K562 (cell line): ENCODE data around the gene SPATA16. TPM values are rescaled to one million over a fixed set of nuclear protein-coding genes. Genes with fewer than 3 reads are reported as not detected.
A peak's percentile ranks its signal among the peaks of the same experiment; 100 is the strongest.

Experiments used
- ATAC-seq: fragments of 200-7000 bp; cut with Tn5 transposase; 3 replicates; pipeline ENCODE4 v1.9.1; 2020; ENCODE audit warnings: moderate library complexity
- Bru-seq: library from RNA; stranded (reverse); fragments of 400-500 nt; gene quantifications from one replicate; lab custom pipeline; 2021; lab: Mats Ljungman, UMichigan
- BruChase-seq, 2 experiments: library from RNA; stranded (reverse); fragments of 400-500 nt; gene quantifications; one replicate each; lab custom pipeline; 2021; lab: Mats Ljungman, UMichigan
- BruUV-seq: library from RNA; stranded (reverse); fragments of 400-500 nt; replicated peaks from 2 replicates; lab custom pipeline; 2021; lab: Mats Ljungman, UMichigan
- CTCF ChIA-PET: fragments of 300-600 bp; formaldehyde crosslinking; extraction: SDS; loops from one replicate; lab custom pipeline; 2021; ENCODE audit warnings: low intra/inter-chr PET ratio; lab: Yijun Ruan, JAX
- POLR2A ChIA-PET: fragments of 300-600, 350-650 bp; sonication (Branson Sonifier 250); formaldehyde crosslinking; extraction: SDS; loops from one replicate; lab custom pipeline; 2021; ENCODE audit warnings: antibody characterized with exemption, inconsistent platforms; lab: Yijun Ruan, JAX
- DNase-seq, 4 experiments: peaks; one replicate each; pipeline versions ENCODE4 v3.0.0 to v3.0.0-alpha.2; 2011 to 2018; ENCODE audit warnings: low spot score in 3 of 4, mixed read lengths in 3 of 4; ENCODE audit errors: extremely low read depth in 1 of 4
- FAIRE-seq: peaks from 2 replicates; lab custom pipeline; 2011; peaks lifted over from hg19 to GRCh38; lab: Jason Lieb, UNC
- H2AFZ ChIP-seq: 2 replicates; pipeline ENCODE4 v1.6.0; 2011; ENCODE audit warnings: low read depth, low read length, control low read depth, inconsistent platforms
- H3K27ac ChIP-seq: fragments of 200-600 bp; 3 replicates; pipeline ENCODE4 v1.8.0; 2011; ENCODE audit warnings: low read depth, mild to moderate bottlenecking, control low read depth, inconsistent platforms, low read length, moderate library complexity, mixed read lengths; ENCODE audit errors: extremely low read depth
- H3K27me3 ChIP-seq, 2 experiments: fragments of 300-600 bp in 1 of 2; 2 replicates in 1 of 2; 3 replicates in 1 of 2; pipeline versions ENCODE4 v1.6.0 to v1.8.0; 2011; ENCODE audit warnings: inconsistent platforms in 2 of 2, low read length in 2 of 2, mild to moderate bottlenecking in 1 of 2, mixed read lengths in 1 of 2, moderate library complexity in 1 of 2; ENCODE audit not compliant: control insufficient read depth in 2 of 2, insufficient read depth in 2 of 2
- H3K36me3 ChIP-seq: fragments of 300-600 bp; 3 replicates; pipeline ENCODE4 v1.8.0; 2011; ENCODE audit warnings: mild to moderate bottlenecking, low read length, inconsistent platforms; ENCODE audit not compliant: control insufficient read depth, insufficient read depth
- H3K4me1 ChIP-seq, 2 experiments: fragments of 200-600 bp in 1 of 2; replicated peaks in 1 of 2; 2 replicates in 1 of 2; 3 replicates in 1 of 2; pipeline versions ENCODE4 v1.5.1 to v1.8.0; 2011; ENCODE audit warnings: inconsistent platforms in 2 of 2, low read length in 2 of 2, mild to moderate bottlenecking in 1 of 2, mixed read lengths in 1 of 2, moderate library complexity in 1 of 2; ENCODE audit not compliant: control insufficient read depth in 2 of 2, insufficient read depth in 2 of 2
- H3K4me2 ChIP-seq: 2 replicates; pipeline ENCODE4 v1.6.1; 2011; ENCODE audit warnings: low read length, control low read depth, inconsistent platforms, mixed read lengths; ENCODE audit not compliant: insufficient read depth
- H3K4me3 ChIP-seq: fragments of 200-600 bp; sonication (generic), shearing (Covaris generic); 2 replicates; pipeline ENCODE4 v1.5.1; 2016; ENCODE audit warnings: control low read depth, inconsistent platforms
- H3K79me2 ChIP-seq: fragments of 200-600 bp; 3 replicates; pipeline ENCODE4 v1.8.0; 2011; ENCODE audit warnings: low read length, inconsistent platforms; ENCODE audit not compliant: control insufficient read depth, insufficient read depth
- H3K9ac ChIP-seq, 2 experiments: 2 replicates each; pipeline versions ENCODE4 v1.6.0 to v1.6.1; 2011; ENCODE audit warnings: low read depth in 2 of 2, low read length in 2 of 2, control low read depth in 1 of 2, inconsistent platforms in 1 of 2, mild to moderate bottlenecking in 1 of 2, mixed read lengths in 1 of 2; ENCODE audit not compliant: insufficient read depth in 1 of 2
- H3K9me1 ChIP-seq: one replicate; pipeline ENCODE4 v1.6.0; 2011; ENCODE audit warnings: inconsistent platforms, mild to moderate bottlenecking, low read length, moderate library complexity; ENCODE audit not compliant: control insufficient read depth, insufficient read depth
- H3K9me3 ChIP-seq: replicated peaks from 2 replicates; pipeline ENCODE4 v1.5.1; 2011; ENCODE audit warnings: low read depth, low read length, inconsistent platforms; ENCODE audit not compliant: control insufficient read depth, insufficient read depth
- H4K20me1 ChIP-seq: replicated peaks from 2 replicates; pipeline ENCODE4 v1.6.1; 2011; ENCODE audit warnings: low read length, inconsistent platforms, mixed read lengths; ENCODE audit not compliant: control insufficient read depth, insufficient read depth
- ASH1L ChIP-seq: fragments of 450-650 bp; IDR thresholded peaks from 2 replicates; pipeline ENCODE4 v1.6.1; 2018; ENCODE audit warnings: borderline replicate concordance, mild to moderate bottlenecking, low read depth; ENCODE audit not compliant: partially characterized antibody
- BRCA1 ChIP-seq, 2 experiments: fragments of 450-650 bp in 1 of 2; sonication (generic) in 1 of 2; formaldehyde crosslinking in 1 of 2; IDR thresholded peaks; 2 replicates each; pipeline versions ENCODE4 v1.5.0 to v1.6.1; 2017 to 2020; ENCODE audit warnings: mild to moderate bottlenecking in 1 of 2, missing genetic modification reagents in 1 of 2
- CCAR2 ChIP-seq: fragments of 200-400 bp; formaldehyde crosslinking; IDR thresholded peaks from 2 replicates; pipeline ENCODE4 v1.6.1; 2017; ENCODE audit warnings: mild to moderate bottlenecking, low read depth, low read length
- ELF4 ChIP-seq: fragments of 450-650 bp; formaldehyde crosslinking; IDR thresholded peaks from 2 replicates; pipeline ENCODE4 v1.4.0; 2022; ENCODE audit warnings: missing genetic modification characterization
- KDM4B ChIP-seq, 2 experiments: fragments of 450-650 bp in 1 of 2; sonication (generic) in 1 of 2; IDR thresholded peaks; 2 replicates each; pipeline ENCODE4 v1.6.1; 2016 to 2017; ENCODE audit warnings: borderline replicate concordance in 2 of 2, antibody characterized with exemption in 1 of 2, low read depth in 1 of 2, mild to moderate bottlenecking in 1 of 2
- KLF13 ChIP-seq: fragments of 450-650 bp; IDR thresholded peaks from 2 replicates; pipeline ENCODE4 v1.6.1; 2016; ENCODE audit warnings: missing genetic modification characterization, low read depth, mild to moderate bottlenecking, missing compliant biosample characterization, moderate library complexity, borderline replicate concordance
- NR2C1 ChIP-seq, 2 experiments: fragments of 450-650 bp; IDR thresholded peaks; 2 replicates each; pipeline ENCODE4 v1.6.1; 2017; ENCODE audit warnings: mild to moderate bottlenecking in 2 of 2, antibody characterized with exemption in 1 of 2, inconsistent platforms in 1 of 2, missing compliant biosample characterization in 1 of 2, missing genetic modification characterization in 1 of 2
- PHF21A ChIP-seq: fragments of 450-650 bp; IDR thresholded peaks from 2 replicates; pipeline ENCODE4 v1.6.1; 2017; ENCODE audit warnings: low read depth, borderline replicate concordance
- PTRF ChIP-seq: fragments of 450-650 bp; IDR thresholded peaks from 2 replicates; pipeline ENCODE4 v1.6.1; 2016; ENCODE audit warnings: mild to moderate bottlenecking, missing genetic modification characterization, missing compliant biosample characterization
- RNF2 ChIP-seq: sonication (generic); IDR thresholded peaks from 2 replicates; pipeline ENCODE4 v1.6.1; 2016
- SMAD1 ChIP-seq: fragments of 150-350 bp; IDR thresholded peaks from 2 replicates; pipeline ENCODE4 v1.6.1; 2014; ENCODE audit warnings: low read length, low read depth; ENCODE audit not compliant: partially characterized antibody
- SMARCC2 ChIP-seq: fragments of 450-650 bp; IDR thresholded peaks from 2 replicates; pipeline ENCODE4 v1.6.1; 2017; ENCODE audit warnings: antibody characterized with exemption, moderate library complexity, mild to moderate bottlenecking, low read depth
- ZNF133 ChIP-seq: fragments of 250-450 bp; sonication (Bioruptor Pico); IDR thresholded peaks from 2 replicates; pipeline ENCODE4 v1.4.0; 2020; ENCODE audit warnings: mild to moderate bottlenecking
- WGBS: fragments of 100-300 bp; shearing (Covaris generic); methylation state at CpG from one replicate; pipeline ENCODE4 v1.1.6; 2016; ENCODE audit warnings: low coverage, mixed read lengths; ENCODE audit not compliant: insufficient coverage; ENCODE audit errors: missing lambda C conversion rate; 5-methylcytosine and 5-hydroxymethylcytosine counted together
- in situ Hi-C: fragments of 300-500 bp; cut with MboI; formaldehyde crosslinking; loops from 4 replicates; pipeline ENCODE4 v1.15.0; 2018; ENCODE audit warnings: inconsistent platforms, mixed read lengths
- intact Hi-C: fragments of 100-400 bp; cut with micrococcal nuclease; formaldehyde crosslinking; loops from 2 replicates; pipeline ENCODE4 v1.14.2; 2022
- long read RNA-seq, 3 experiments: library from polyadenylated mRNA in 2 of 3; library from RNA in 1 of 3; unstranded in 2 of 3; stranded (forward) in 1 of 3; transcript quantifications; one replicate each; pipeline ENCODE4 v2.0.0, GENCODE V29; 2019 to 2022
- polyA minus RNA-seq, 3 experiments: library from RNA; depleted of rRNA, polyadenylated mRNA; stranded (reverse); fragments of >200 nt; gene quantifications; 2 replicates each; pipeline ENCODE4 v1.2.3, GENCODE V29; 2011
- polyA plus RNA-seq, 8 experiments: library from polyadenylated mRNA; depleted of rRNA in 4 of 8; stranded (reverse) in 5 of 8; unstranded in 3 of 8; fragments of >200 nt; fragmentation: Nextera tagmentation in 2 of 8; fragmentation: Illumina TruSeq in 1 of 8; extraction: Ambion mirVana in 2 of 8; extraction: Trizol in 1 of 8; gene quantifications; 2 replicates each; pipeline versions ENCODE4 v1.2.1 to v1.2.3, GENCODE V29; 2011 to 2014; ENCODE audit warnings: inconsistent platforms in 1 of 8, missing spikeins in 1 of 8
- total RNA-seq, 7 experiments: library from RNA; depleted of rRNA in 6 of 7; stranded (reverse); fragments of >200 nt in 6 of 7; fragmentation: Illumina TruSeq in 2 of 7; extraction: Trizol in 2 of 7; gene quantifications; 2 replicates each; pipeline versions ENCODE4 v1.2.1 to v1.2.3, GENCODE V29; 2011 to 2021; ENCODE audit warnings: low replicate concordance in 1 of 7
- TF ChIP-seq, protein P1 (sequence below): fragments of 250-450 bp; sonication (Bioruptor Pico); IDR thresholded peaks from 2 replicates; pipeline ENCODE4 v1.4.0; 2020; ENCODE audit warnings: mild to moderate bottlenecking, moderate library complexity, borderline replicate concordance

The SPATA16 gene, protein sequence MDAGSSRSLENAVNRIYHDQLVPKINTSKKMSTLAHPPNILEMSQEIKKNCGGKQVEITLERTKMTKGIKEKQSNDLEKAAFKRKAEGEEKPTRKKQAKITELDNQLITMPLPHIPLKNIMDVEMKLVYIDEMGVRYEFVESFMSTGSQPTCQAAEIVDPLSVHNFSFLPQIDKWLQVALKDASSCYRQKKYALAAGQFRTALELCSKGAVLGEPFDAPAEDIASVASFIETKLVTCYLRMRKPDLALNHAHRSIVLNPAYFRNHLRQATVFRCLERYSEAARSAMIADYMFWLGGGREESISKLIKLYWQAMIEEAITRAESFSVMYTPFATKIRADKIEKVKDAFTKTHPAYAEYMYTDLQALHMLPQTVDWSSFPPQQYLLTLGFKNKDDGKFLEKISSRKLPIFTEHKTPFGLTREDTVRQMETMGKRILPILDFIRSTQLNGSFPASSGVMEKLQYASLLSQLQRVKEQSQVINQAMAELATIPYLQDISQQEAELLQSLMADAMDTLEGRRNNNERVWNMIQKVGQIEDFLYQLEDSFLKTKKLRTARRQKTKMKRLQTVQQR
- total RNA-seq (2011; cell fraction: chromatin; rRNA removed; ENCODE audit: low replicate concordance) = not detected in 2 replicates
- total RNA-seq (2011; cell fraction: nucleolus; rRNA removed) = not detected in 2 replicates
- not detected in 2 replicates for total RNA-seq (2011; cell fraction: nucleoplasm; rRNA removed)
- total RNA-seq (2014; rRNA removed) = not detected in 2 replicates
- not detected in 2 replicates for total RNA-seq (2014; rRNA removed; fragmentation: Illumina TruSeq; extraction: Trizol)
- total RNA-seq (2015; rRNA removed; fragmentation: Illumina TruSeq; extraction: Trizol) = not detected in 2 replicates
- not detected in 2 replicates for total RNA-seq (2021)
- polyA plus RNA-seq (2011; rRNA removed) = not detected in 2 replicates
- not detected in 2 replicates for polyA plus RNA-seq (2011; cell fraction: cytosol; rRNA removed)
- polyA plus RNA-seq (2011; cell fraction: nucleus; rRNA removed) = not detected in 2 replicates
- polyA plus RNA-seq (2012) = not detected in 2 replicates
- not detected in 2 replicates for polyA plus RNA-seq (2014; fragmentation: Illumina TruSeq; extraction: Trizol)
- polyA plus RNA-seq (2014; fragmentation: Nextera tagmentation; extraction: Ambion mirVana) = not detected
- polyA plus RNA-seq (2014; rRNA removed) = not detected in 2 replicates
- not detected in 2 replicates for polyA minus RNA-seq (2011; rRNA and poly(A)+ RNA removed)
- not detected in 2 replicates for polyA minus RNA-seq (2011; cell fraction: cytosol; rRNA and poly(A)+ RNA removed)
- not detected in 2 replicates for polyA minus RNA-seq (2011; cell fraction: nucleus; rRNA and poly(A)+ RNA removed)
- percentile 6 among the genes with signal in this experiment for Bru-seq, nascent RNA
- percentile 2 among the genes with signal in this experiment for BruChase-seq, experiment 1, labeled RNA remaining after a 2-hour chase
- BruChase-seq, experiment 2, labeled RNA remaining after a 6-hour chase = percentile 3 among the genes with signal in this experiment
- long read RNA-seq, experiment 1, partial matches to known transcripts = 0 of 1 reads
- long read RNA-seq, experiment 1, other reads (novel, unspliced or antisense) = 1 of 1 reads
- long read RNA-seq, experiment 2 = 0 reads
- long read RNA-seq, experiment 3 = 0 reads

DNA sequence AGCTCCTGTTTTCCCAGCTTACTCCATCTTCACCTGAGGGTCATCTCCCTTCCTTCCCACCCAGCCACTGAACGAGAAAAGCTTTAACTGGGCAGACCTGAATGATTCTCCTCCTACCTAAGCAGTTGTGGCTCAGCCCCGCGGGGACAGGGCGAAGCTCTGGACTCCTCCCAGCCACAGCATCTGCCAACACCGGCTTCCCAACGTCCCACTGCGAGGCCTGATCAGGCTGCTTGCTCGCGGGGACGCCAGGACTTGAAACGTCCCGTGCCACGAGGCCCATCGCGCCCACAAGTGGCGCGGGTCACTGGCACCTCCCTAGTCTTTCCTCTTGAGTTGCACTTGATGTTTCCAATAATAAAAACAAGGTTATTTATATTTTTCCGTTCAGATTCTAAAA is at the start of gene SPATA16:
TSS of gene SPATA16 (minus strand) at position 250 of the 400 bp plus-strand sequence. CDS start 23,504 bp downstream, outside the sequence.
- peak in 1 of 4 experiments; percentile 2 for DNase-seq
- ChIA-PET POLR2A (no interaction called here), CTCF (no interaction called here)
- H3K36me3 ChIP-seq = no peaks in the 10 kb centered on the region
- no peaks in the 10 kb centered on the region for H4K20me1 ChIP-seq
- no peak within 1 kb of the TSS; the same call in 1 of the 2 replicates for H2AFZ ChIP-seq
- intact Hi-C loops = no loop called here
- no peak for FAIRE-seq
- no peak within 1 kb of the TSS for H3K27ac ChIP-seq
- in situ Hi-C loops = no loop called here
- ATAC-seq = peak; percentile 43; the same call in 1 of the 3 replicates
- BruUV-seq = no TSS peak
- H3K27me3 ChIP-seq = no peaks in the 10 kb centered on the region; a peak in 1 of 5 replicates
- no peak within 1 kb of the TSS for H3K4me2 ChIP-seq
- WGBS = under 1% methylated on average over 18 of the region's 18 CpGs
- no peaks in the 10 kb centered on the region for H3K79me2 ChIP-seq
- H3K9me1 ChIP-seq = no peaks in the 10 kb centered on the region
- TF ChIP-seq KLF13 (tag) = no peak
- TF ChIP-seq ASH1L = no peak
- TF ChIP-seq CCAR2 = no peak
- TF ChIP-seq ELF4 = no peak
- no peak for TF ChIP-seq PHF21A
- TF ChIP-seq SMARCC2 = no peak
- no peak for TF ChIP-seq BRCA1 (IDR thresholded peaks at IDR 0.05)
- no peak for TF ChIP-seq BRCA1 (CRISPR knock-in tag; IDR thresholded peaks at IDR 0.05)
- no peak for TF ChIP-seq ZNF133 (CRISPR knock-in tag)
- TF ChIP-seq NR2C1 (IDR thresholded peaks at IDR 0.05) = no peak
- no peak for TF ChIP-seq NR2C1 (tag; IDR thresholded peaks at IDR 0.05)
- TF ChIP-seq RNF2 = no peak
- no peak for TF ChIP-seq KDM4B (IDR thresholded peaks at IDR 0.05; ENCODE audit: borderline replicate concordance in 2 of 2, low read depth in 1 of 2)
- TF ChIP-seq, protein P1, sequence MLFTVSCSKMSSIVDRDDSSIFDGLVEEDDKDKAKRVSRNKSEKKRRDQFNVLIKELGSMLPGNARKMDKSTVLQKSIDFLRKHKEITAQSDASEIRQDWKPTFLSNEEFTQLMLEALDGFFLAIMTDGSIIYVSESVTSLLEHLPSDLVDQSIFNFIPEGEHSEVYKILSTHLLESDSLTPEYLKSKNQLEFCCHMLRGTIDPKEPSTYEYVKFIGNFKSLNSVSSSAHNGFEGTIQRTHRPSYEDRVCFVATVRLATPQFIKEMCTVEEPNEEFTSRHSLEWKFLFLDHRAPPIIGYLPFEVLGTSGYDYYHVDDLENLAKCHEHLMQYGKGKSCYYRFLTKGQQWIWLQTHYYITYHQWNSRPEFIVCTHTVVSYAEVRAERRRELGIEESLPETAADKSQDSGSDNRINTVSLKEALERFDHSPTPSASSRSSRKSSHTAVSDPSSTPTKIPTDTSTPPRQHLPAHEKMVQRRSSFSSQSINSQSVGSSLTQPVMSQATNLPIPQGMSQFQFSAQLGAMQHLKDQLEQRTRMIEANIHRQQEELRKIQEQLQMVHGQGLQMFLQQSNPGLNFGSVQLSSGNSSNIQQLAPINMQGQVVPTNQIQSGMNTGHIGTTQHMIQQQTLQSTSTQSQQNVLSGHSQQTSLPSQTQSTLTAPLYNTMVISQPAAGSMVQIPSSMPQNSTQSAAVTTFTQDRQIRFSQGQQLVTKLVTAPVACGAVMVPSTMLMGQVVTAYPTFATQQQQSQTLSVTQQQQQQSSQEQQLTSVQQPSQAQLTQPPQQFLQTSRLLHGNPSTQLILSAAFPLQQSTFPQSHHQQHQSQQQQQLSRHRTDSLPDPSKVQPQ (CRISPR knock-in tag) = no peak
- TF ChIP-seq SMAD1 = no peak
- TF ChIP-seq PTRF (tag) = no peak
- no peak within 1 kb of the TSS for H3K9ac ChIP-seq
- H3K4me3 ChIP-seq = no peak within 1 kb of the TSS
- H3K4me1 ChIP-seq = peaks cover 0 to 3% of the 10 kb centered on the region in 2 experiments; a peak in 1 of 5 replicates
- H3K9me3 ChIP-seq = no peaks in the 10 kb centered on the region
